SK-N-DZ (cell line): ENCODE results near the gene CERK.

Experiments
- DNase-seq: peaks from one replicate; pipeline ENCODE4 v3.0.0-alpha.2; 2015; ENCODE audit warnings: low spot score

The CERK gene

GRCh38 chr22:46663436-46664100 is 74.5 kb downstream of the CERK start:
- no peak for DNase-seq

- DNase-seq, result no peak
Measured at GRCh38 chr22:46663001-46663400, 75.1 kb downstream of the CERK start.

DNA sequence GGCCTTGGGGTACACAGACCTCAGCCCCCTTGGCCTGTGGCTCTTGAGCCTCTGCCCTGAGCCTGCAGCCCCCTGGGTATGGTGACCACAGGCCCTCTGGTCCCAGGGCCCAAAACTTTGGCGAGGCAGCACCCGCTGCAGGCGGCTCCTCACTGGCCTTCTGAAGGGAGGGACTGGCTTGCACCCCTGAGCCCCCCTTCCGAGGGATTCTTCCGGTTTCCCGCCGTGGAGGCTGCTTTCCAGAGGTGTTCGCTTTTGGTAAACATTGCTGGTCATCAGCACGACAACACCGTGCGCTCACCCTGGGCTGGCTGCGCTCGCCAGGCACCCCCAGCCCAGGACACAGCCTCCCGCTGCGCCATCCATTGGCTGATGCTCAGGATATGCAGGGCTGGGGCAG is 75.8 kb downstream of the CERK start:
- DNase-seq, result no peak

DNA sequence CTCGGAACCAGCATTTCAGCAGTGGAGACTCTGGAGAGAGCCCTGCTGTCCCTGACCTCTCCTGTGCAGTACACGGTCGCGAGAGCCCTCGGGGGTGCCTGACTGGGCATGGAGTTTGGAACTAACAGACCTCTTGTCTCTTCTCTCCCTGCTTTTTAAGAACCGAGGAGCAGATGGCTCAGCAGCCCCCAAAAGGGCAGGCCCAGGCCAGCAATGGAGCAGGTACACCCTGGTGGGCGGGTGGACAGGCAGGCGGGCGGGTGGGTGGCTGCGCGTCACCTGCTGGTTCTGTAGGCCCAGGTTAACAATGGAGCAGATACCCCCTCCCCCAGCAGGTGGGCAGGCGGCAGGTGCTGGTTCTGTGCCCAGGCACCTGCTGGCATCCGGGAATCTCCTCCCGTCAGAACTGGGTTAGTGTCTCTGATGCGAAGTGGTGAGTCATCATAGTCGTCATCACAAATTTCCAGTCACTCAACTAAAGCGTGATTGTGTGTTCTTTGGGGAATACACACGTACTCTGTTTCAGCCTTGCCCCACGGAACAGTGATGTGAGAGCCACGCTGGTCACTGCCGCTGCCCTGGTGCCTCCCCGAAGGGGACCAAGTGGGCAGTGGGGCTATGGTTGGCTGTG is 76.7 kb downstream of the CERK start:
- DNase-seq, result no peak

DNA sequence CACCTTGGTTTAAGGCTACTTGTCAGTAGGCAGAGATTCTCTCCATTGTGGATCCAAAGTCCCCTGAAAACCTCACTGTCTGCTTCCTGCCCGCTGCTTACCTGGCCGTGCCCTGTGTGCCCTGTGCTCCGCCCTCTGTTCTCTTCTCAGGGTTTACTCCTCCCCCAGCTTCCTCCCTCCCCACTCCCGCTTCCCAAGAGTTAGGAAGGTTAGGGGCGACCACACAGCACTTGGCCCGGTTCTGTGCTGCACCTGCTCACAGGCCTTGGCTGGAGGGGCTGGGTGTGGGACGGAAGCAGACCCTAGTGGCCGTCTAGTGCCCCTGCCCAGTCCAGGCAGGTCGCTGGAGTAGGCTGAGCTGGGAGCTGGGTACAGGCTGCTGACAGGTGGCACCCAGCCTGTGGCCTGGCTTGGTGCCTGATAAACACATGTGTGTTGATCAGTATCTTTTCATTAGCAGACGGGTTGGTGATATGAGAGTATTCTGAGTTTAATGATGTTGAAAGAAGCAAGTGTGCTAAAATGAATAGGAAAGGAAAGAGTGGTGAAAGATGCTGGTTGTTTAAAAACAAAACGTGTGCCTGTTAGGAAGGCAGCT is 77.3 kb downstream of the CERK start:
- DNase-seq, result peak; percentile 29

DNA sequence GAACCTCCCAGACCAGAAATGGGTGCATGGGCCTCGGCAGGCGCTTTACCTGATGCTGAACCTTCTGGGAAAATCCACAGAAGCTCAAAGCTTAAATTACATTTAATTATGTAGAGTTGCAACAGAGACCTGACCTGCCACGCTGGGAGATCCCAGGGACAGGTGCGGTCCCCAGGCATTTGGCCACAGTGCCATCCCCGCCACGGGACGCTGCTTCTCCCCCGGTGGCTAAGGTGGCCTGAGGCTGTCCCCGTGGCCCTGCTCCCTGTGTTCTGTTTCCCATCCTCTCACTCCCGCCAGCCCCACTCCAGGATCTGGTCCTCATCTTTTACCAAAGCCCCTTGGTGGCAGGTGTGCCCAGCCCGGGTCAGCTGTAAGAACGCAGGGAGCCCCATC is 78.3 kb downstream of the CERK start:
- no peak for DNase-seq

- no peak for DNase-seq
Measured at GRCh38 chr22:46659059-46659790, 78.8 kb downstream of the CERK start.

- DNase-seq, result no peak
Measured at GRCh38 chr22:46657996-46658947, 79.8 kb downstream of the CERK start.

DNA sequence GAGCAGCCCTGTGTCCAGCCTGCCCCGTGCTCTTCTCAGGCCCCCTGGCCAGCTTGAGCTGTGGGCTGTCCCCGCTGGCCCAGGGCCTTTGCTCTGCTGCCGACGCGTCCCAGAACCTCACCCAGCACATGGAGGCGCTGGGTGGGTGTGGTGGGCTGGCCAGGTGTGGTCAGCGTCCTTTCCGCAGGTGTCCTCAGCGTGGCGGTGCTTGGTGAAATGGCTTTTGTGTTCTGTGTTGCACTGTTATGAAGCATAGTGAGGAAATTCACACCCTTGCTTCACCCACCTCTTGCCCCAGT is 80.4 kb downstream of the CERK start:
- DNase-seq, result no peak

DNA sequence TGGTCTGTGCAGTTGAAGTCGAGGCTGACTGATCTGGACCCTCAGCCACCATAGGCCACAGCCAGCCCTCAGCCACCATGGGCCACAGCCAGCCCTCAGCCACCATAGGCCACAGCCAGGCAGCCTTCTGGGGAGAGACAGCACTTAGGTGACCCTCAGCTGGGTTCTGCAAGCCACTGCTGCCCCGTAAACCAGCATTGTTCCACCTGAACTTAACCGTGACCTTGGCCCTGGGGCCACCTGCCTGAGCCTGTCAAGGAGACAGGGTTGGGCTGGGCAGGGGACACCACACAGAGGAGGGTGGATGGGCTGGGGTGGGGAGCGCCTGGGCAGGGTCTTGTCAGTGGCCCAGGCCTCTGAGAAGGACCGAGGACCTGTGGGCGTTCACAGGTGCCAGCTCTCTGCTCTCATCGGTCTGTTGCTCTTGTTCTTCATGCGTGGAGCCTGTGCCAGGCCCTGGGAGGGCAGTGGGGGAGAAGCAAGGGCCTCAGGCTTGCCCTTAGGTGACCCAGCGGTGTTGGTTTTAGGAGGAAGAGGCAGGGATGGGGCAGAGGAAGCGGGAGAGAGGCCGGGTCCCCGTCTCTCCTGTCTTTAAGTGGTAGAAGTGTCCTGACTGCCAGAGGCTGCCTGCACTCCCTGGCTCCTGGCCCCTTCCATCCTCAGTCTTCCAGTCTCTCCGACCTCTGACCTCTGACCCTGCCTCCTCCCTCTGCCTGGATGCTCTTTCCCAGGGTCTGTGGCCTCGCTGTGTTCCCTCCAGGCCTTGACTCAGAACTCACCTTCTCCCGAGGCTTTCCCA is 81.0 kb downstream of the CERK start:
- no peak for DNase-seq

DNA sequence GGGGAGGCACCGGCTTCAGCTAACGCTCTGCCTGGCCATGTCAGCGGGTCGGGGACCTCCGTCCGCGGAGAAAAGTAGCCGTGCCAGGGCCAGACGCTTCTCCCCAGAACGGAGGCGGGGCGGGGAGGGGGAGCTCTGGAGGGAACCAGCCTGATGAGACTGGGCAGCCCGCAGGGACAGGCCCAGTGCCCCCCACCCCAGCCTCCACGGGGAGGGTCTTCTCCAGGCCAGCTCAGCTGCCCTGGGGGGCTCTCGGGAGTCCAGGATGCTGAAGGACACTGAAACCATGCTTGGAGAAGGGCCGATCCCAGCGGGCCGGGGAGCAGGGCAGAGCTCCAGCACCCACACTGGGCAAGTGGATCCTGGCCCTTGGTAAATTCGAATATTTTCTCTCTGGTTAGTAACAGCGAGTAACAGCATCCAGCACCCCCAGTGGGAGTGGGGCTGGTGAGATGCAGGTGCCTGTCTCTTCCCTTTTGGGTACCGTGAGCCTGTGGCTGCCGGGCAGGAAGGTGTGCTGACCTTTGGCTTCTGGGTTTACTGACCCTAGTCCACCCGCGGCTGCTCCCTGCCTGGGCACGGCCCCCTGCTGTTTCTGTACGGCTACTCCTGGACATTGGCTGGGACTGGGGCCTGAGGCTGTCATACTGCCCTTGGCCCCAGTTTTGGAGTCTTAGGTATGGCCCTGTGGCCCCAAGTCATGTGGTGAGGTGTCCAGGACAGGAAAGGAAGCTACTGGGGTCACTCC is 82.0 kb downstream of the CERK start:
- DNase-seq, result no peak

DNA sequence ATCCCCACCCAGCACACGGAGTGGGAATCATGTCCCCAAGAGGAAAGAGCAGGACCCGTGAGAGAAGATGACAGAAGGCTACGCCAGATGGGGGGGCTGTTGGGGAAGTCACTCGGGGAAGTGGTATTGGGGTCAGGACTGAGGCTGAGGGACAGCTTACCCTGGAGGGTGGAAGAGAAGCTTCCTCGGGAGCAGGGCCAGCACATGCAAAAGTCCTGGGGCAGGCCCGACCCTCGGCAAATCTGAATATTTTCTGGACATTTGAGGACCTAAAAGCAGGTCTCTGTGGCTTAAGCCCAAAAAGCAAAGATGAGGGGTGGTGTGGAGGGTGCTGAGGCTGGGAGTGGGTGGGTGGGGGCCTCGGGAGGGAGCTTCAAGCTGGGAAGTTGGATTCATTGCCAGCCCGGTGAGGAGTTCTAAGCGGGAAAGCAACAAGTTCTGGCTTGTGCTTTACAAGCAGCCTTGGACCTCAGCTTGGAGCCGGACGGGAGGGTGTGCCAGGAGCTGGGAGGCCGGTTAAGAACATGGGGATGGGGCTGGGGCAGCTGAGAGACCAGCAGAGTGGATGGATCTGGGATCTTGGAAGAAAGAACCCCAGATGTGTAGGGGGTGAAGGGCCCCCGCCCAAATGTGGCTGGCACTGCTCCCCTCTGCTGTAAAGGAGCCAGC is 83.0 kb downstream of the CERK start:
- DNase-seq, result no peak

DNA sequence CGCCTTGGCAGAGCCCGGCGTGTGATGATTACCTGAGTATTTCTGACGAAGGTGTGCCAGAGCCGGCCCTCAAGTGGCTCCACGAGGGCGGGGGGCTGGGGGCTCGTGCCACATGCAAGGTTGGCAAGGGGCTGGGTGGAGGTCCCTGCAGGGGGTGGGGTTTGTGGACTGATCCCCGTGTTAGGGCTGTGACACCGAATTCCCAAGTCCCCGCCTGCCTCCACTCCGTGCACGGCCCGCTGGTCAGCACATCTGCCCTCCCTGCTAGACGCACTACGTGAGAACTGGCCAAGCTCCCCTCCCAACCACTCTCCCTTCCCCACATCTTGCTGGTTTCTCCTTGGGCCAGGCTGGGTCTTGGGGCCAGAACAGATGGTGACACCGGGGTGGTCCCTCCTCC is 83.6 kb downstream of the CERK start:
- DNase-seq, result no peak

DNA sequence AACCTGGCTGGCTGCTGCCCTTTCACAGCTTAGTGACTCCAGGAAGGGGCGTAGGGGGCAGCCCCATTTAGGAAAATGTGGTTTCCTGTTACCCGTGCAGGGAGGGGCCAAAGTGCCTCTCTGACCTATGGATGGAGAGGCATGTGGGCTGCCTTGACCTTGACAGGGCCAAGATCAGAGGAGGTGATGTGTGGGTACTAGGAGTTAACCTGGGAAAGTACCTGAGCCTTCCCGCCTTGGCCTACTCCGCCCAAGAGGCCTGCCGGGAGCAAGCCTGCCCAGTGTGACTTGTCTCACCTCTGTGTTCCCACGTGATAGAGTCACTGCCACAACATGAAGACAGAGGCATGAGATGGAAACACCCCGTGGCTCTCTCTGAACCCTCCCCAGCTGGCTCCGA is 84.5 kb downstream of the CERK start:
- DNase-seq, result no peak

GRCh38 chr22:46652847-46653331 is 85.2 kb downstream of the CERK start:
- DNase-seq, result no peak

- no peak for DNase-seq
Measured at GRCh38 chr22:46652081-46652846, 85.8 kb downstream of the CERK start.

DNA sequence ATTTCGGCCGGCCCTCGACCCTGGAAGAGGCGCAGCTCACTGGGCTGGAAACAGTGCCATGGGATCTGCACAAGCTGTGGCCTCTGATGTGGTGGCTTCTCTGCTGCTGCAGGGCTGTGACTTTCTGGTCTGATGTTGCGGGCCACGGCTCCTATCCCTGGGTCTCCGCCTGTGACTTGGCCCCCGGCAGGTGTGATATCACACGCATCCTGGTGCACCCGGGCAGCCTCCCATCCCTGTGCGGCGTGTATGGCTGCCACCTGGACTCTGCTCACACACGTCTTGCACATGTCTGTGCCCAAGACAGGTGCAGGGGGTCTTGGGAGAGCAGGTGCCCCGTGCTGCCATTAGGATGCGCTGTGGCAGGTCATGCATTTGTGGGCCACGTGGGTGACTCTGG is 86.7 kb downstream of the CERK start:
- no peak for DNase-seq

DNA sequence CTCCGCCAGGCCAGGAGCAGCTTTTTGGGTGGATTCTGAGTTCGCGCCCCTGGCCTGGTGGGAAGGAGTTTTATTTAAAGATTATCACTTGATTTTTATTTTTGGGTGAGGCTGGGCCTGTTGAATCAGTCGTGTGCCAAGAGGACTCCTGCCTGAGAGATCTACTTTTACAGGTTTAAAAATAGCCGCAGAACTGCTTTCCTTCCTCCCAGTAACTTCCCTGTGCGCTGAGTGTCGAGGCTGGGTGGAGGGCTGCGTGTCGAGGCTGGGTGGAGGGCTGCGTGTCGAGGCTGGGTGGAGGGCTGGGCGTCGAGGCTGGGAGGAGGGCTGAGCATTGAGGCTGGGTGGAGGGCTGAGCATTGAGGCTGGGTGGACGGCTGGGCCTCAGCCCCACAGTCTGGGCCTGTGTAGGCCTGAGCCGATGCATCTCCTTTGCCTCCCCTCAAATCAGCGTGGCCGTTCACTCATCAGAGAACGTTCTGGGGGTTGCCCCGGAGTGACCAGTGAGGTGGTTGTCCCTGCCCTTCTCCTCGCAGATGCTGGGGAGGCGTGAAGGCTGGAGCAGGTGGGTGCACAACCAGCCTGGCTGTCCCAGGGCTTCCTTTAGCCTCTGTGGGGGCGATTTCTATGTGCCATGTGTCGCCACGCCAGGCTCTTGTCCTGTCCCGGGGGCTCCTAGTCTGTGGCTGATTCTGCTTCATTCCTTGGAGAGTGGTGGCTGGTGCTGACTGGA is 87.8 kb downstream of the CERK start:
- DNase-seq, result no peak
